ENCODE data around the gene EPC2. TPM values are rescaled to one million over a fixed set of nuclear protein-coding genes. Genes with fewer than 3 reads are reported as not detected.

The EPC2 gene
- total RNA-seq, 4 donors from 2014 or later, result 13.1 to 21.8 (median 14.6) TPM

DNA sequence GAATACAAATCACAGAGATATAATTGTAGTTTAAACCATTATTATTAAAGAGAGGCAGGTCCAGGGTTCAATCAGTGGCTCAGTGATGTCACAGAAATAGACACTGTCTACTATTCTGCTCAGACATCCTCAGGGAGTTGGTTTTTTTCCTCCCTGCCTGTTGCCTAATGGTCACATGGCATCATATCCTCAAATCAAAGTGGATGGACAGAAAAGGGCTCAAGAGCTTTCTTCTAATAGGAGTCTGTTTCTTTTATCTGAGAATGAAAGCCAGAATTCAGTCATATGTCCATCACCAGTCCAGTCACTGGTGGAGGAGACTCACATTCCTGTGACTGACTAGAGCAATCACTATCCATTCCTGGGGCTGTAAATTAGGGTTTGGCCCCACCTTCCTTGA, 27.9 kb upstream of the EPC2 start:
- intact Hi-C loops (cut with DNase I; ENCODE audit: low total_unique reads), result no loop called here
- TF ChIP-seq, protein P1, sequence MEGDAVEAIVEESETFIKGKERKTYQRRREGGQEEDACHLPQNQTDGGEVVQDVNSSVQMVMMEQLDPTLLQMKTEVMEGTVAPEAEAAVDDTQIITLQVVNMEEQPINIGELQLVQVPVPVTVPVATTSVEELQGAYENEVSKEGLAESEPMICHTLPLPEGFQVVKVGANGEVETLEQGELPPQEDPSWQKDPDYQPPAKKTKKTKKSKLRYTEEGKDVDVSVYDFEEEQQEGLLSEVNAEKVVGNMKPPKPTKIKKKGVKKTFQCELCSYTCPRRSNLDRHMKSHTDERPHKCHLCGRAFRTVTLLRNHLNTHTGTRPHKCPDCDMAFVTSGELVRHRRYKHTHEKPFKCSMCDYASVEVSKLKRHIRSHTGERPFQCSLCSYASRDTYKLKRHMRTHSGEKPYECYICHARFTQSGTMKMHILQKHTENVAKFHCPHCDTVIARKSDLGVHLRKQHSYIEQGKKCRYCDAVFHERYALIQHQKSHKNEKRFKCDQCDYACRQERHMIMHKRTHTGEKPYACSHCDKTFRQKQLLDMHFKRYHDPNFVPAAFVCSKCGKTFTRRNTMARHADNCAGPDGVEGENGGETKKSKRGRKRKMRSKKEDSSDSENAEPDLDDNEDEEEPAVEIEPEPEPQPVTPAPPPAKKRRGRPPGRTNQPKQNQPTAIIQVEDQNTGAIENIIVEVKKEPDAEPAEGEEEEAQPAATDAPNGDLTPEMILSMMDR (IDR thresholded peaks at IDR 0.05 in 4 of 5, conservative IDR thresholded peaks at IDR 0.05 in 1 of 5), result no peak
- no peak for TF ChIP-seq POLR2A (IDR thresholded peaks at IDR 0.05)
- no peaks in the 10 kb centered on the region for H3K36me3 ChIP-seq
- in situ Hi-C loops (cut with MboI; ENCODE audit: low sequenced_read_pairs in 4 of 4), result no loop called here
- H3K4me1 ChIP-seq, result peaks cover 12 to 20% of the 10 kb centered on the region in 2 donors
- H3K9me3 ChIP-seq, result no peaks in the 10 kb centered on the region
- H3K27ac ChIP-seq, result no peak overlapping the region
- no peak overlapping the region for H3K4me3 ChIP-seq
- no peaks in the 10 kb centered on the region for H3K27me3 ChIP-seq
- no peak for DNase-seq
- no peak for ATAC-seq

DNA sequence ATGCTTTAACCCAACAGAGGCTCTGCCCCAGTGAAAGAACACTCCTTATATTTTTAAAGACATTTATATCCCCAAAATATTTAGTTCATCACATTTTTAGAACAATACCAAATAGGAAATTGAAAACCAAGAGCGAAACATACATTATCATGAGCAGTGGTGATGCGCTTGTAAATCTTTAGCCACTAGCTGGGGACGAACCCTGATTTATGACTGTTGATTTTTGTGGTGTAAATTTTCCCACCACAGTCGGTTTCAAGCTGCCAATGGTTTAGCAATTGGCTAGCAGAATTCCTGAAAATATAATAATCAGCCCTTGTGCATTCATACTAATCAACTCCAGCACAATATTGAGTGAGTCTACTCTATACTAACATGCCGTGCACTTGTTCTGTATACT, 27.3 kb upstream of the EPC2 start:
- ATAC-seq (no peak), DNase-seq (no peak)
- H3K9me3 ChIP-seq, result no peaks in the 10 kb centered on the region
- TF ChIP-seq, protein P1 (IDR thresholded peaks at IDR 0.05 in 4 of 5, conservative IDR thresholded peaks at IDR 0.05 in 1 of 5), result no peak
- TF ChIP-seq POLR2A (IDR thresholded peaks at IDR 0.05), result no peak
- no peak overlapping the region for H3K27ac ChIP-seq
- in situ Hi-C loops (cut with MboI; ENCODE audit: low sequenced_read_pairs in 4 of 4), result no loop called here
- H3K36me3 ChIP-seq, result no peaks in the 10 kb centered on the region
- intact Hi-C loops (cut with DNase I; ENCODE audit: low total_unique reads), result no loop called here
- no peaks in the 10 kb centered on the region for H3K27me3 ChIP-seq
- H3K4me1 ChIP-seq, result peaks cover 12 to 20% of the 10 kb centered on the region in 2 donors
- H3K4me3 ChIP-seq, result no peak overlapping the region

DNA sequence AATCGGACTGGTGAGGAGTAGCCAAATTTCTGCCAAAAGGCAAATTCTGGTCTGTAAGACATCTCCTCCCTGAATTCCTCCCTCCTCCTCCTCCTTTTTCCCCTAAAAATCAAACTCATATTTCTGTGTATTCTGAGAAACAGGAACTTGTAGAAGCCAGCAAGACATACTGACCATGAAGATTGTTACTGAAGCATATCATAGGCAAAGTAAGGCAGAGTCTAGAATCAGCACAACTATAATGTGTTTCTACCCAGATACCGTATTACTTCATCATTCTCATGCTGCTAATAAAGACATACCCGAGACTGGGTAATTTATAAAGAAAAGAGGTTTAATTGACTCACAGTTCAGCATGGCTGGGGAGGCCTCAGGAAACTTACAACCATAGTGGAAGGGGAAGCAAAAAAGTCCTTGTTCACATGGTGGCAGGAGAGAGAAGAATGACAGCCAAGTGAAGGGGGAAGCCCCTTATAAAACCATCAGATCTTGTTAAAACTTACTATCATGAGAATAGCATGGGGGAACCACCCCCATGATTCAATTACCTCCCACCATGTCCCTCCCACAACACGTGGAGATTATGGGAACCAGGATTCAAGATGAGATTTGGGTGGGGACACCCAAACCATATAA, 24.9 kb upstream of the EPC2 start:
- H3K36me3 ChIP-seq, result no peaks in the 10 kb centered on the region
- H3K9me3 ChIP-seq, result no peaks in the 10 kb centered on the region
- H3K4me1 ChIP-seq, result peaks cover 5 to 12% of the 10 kb centered on the region in 2 donors
- intact Hi-C loops (cut with DNase I; ENCODE audit: low total_unique reads), result no loop called here
- no peaks in the 10 kb centered on the region for H3K27me3 ChIP-seq
- no peak for ATAC-seq
- DNase-seq, result no peak
- no peak for TF ChIP-seq POLR2A (IDR thresholded peaks at IDR 0.05)
- H3K4me3 ChIP-seq, result no peak overlapping the region
- no peak overlapping the region for H3K27ac ChIP-seq
- in situ Hi-C loops (cut with MboI; ENCODE audit: low sequenced_read_pairs in 4 of 4), result no loop called here

DNA sequence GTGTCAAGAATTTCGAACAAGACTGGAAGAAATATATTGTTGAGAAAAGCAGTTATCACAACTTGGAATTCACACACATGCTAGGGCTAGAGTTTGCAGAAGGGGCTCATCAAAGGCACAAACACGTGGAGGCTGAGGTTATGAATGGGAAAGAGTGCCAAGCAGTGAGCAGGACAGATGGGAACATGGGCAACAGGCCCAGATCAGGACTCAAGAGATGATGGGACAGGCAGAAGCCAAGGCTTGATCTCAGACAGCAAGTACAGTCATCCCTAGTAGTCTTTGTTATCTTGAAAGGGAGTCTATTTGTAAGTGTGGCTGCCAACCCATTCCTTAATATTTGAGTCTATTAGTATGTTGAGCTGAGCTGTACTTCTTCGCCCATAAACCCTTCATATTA, 22.2 kb upstream of the EPC2 start:
- in situ Hi-C loops (cut with MboI; ENCODE audit: low sequenced_read_pairs in 4 of 4) (no loop called here), intact Hi-C loops (cut with DNase I; ENCODE audit: low total_unique reads) (no loop called here)
- H3K4me3 ChIP-seq, result no peak overlapping the region
- TF ChIP-seq, protein P1 (IDR thresholded peaks at IDR 0.05 in 4 of 5, conservative IDR thresholded peaks at IDR 0.05 in 1 of 5), result no peak
- no peak for TF ChIP-seq POLR2A (IDR thresholded peaks at IDR 0.05)
- no peak for ATAC-seq
- no peaks in the 10 kb centered on the region for H3K4me1 ChIP-seq
- DNase-seq, result no peak
- no peak overlapping the region for H3K27ac ChIP-seq
- H3K9me3 ChIP-seq, result no peaks in the 10 kb centered on the region
- no peaks in the 10 kb centered on the region for H3K27me3 ChIP-seq
- H3K36me3 ChIP-seq, result no peaks in the 10 kb centered on the region

DNA sequence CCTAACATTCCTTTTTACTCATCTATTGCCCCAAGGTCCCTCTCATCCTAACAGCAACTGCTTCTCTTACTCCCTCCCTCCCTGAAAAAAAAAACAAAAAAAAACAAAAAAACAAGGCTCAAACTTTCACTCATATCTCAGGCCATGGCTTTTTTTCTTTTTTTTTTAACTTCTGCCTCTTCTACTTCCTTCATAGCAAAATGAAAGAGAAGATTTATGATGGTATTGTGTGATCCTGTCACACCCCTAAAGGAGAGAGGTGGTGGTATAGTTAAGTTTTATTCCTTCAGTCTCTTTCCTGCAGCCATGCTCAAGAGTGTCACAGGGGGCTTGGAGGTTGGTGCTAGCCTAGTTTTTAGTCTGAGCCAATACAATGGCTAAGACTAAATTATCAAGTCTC, 21.5 kb upstream of the EPC2 start:
- Histone ChIP-seq H3K4me1 (no peaks in the 10 kb centered on the region), H3K4me3 (no peak overlapping the region), H3K9me3 (no peaks in the 10 kb centered on the region), H3K27me3 (no peaks in the 10 kb centered on the region), H3K27ac (no peak overlapping the region), H3K36me3 (no peaks in the 10 kb centered on the region)
- TF ChIP-seq, protein P1 (IDR thresholded peaks at IDR 0.05 in 4 of 5, conservative IDR thresholded peaks at IDR 0.05 in 1 of 5), result no peak
- no peak for TF ChIP-seq POLR2A (IDR thresholded peaks at IDR 0.05)
- no peak for DNase-seq
- intact Hi-C loops (cut with DNase I; ENCODE audit: low total_unique reads) (no loop called here), in situ Hi-C loops (cut with MboI; ENCODE audit: low sequenced_read_pairs in 4 of 4) (no loop called here)
- no peak for ATAC-seq
